Stimulated activated CD4-positive, alpha-beta T cell treated with anti-CD3 and anti-CD28 coated beads, Interleukin-1b, Interleukin-23, amount 100 ng/mL, for 4 hours (primary cell): ENCODE results near the gene CRCP.
"Not testable (repeated sequence)": the region's sequence is repeated elsewhere in the genome, so short reads cannot be mapped to it uniquely, and the experiment has no call there.

ENCODE experiments used
- DNase-seq, 2 donors: peaks; one replicate each; pipeline ENCODE4 v3.0.0-alpha.2; 2020; ENCODE audit warnings: low read depth in 2 of 2

Gene CRCP

DNA sequence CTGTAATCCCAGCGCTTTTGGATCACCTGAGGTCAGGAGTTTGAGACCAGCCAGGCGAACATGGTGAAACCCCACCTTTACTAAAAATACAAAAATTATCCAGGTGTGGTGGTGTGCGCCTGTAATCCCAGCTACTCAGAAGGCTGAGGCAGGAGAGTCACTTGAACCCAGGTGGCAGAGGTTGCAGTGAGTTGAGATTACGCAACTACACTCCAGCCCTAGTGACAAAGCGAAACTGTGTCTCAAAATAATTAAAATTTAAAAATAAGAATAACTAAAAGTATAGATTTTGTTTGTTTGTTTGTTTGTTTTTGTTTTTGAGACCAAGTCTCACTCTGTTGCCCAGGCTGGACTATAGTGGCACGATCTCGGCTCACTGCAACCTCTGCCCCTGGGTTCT is 41.4 kb downstream of the CRCP start:
- DNase-seq, result not testable (repeated sequence)

DNA sequence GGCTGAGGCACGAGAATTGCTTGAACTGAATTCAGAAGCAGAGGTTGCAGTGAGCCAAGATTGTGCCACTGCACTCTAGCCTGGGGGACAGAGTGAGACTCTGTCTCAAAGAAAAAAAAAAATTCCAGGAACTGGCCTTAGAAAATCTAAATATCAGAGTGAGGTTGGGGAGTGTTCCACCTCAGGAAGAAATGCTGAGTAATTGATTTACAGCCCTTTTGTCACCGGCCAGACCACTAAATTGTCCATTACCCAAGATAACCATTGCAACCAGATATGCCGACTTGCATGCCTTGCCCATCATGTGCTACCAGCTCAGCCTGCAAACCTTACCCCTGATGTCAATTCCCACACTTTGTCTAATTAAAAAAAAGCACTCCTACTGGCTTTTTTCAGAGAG is 42.4 kb downstream of the CRCP start:
- no peak for DNase-seq

DNA sequence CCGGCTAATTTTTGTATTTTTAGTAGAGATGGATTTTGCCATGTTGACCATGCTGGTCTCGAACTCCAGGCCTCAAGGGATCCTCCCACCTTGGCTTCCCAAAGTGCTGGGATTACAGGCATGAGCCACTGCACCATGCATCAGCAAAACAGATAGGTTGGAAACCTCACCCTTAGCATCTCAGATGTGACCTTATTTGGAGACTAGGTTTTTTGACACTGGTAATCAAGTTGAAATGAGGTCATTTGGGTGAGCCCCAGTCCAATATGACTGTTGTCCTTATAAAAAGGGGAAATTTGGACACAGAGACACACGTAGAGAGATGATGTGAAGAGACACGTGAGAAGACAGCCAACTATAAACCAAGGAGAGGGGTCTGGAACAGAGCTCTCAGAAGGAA is 48.0 kb downstream of the CRCP start:
- no peak for DNase-seq

DNA sequence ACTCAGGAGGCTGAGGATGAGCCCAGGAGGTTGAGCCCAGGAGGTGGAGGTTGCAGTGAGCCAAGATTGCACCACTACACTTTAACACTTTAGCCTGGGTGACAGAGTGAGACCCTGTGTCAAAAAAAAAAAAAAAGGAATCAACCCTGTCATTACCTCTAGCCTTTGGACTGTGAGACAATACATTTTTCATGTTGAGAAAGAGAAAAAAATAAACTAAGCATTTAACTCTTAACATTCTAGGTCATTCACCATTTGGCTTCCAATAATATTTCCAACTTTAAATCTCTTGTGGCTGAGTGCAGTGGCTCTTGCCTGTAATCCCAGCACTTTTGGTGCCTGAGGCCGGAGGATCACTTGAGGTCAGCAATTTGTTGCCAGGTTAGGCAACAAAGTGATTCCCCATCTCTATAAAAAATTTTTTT is 48.6 kb downstream of the CRCP start:
- no peak for DNase-seq

DNA sequence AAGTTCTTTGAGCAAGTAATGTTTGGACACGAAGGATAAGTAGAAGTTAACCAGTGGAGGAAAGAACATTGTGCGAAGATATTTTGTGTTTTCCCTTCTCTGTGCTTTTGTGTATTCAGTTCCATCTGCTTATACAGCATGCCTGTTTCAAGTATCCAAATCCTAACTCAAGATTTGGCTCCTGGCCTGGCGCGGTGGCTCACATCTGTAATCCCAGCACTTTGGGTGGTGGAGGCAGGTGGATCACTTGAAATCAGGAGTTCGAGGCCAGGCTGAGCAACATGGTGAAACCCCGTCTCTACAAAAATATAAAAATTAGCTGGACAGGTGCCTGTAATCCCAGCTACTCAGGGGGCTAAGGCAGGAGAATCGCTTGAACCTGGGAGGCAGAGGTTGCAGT is 49.7 kb downstream of the CRCP start:
- DNase-seq, result no peak

DNA sequence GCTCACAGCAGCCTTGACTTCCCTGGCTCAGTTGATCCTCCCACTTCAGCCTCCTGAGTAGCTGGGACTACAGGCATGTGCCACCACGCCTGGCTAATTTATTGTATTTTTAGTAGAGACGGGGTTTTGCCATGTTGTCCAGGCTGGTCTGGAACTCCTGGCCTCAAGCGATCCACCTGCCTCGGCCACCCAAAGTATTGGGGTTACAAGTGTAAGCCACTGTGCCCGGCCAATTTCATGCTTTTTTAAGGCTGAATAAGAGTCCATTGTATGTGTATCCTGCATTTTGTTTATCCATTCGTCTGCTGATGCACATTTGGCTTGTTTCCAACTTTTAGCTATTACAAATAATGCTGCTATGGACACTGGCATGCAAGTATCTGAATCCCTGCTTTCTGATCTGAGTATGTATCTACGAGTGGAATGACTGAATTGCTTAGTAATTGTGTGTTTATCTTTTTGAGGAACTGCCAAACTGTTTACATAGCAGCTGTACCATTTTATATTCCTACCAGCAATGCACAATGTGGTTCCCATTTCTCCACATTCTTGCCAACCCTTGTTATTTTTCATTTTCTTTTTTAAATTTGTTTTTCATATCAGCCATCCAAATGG is 53.2 kb downstream of the CRCP start:
- DNase-seq, result no peak

DNA sequence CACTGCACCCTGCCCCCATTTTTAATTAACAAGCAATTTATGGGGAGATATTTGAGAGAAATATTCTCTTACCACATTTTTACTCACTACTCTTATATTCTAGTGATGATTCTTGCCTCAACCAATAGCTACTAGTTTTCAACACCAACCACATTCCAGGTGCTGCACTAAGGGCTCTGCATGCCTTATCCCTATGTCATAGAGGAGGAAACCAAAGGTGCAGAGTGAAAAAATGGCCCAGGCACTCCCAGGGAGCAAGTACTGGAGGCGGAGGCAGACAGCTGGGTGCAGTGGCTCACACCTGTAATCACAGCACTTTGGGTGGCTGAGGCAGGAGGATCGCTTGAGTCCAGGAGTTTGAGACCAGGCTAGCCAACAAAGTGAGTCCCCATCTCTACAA is 55.0 kb downstream of the CRCP start:
- no peak for DNase-seq

DNA sequence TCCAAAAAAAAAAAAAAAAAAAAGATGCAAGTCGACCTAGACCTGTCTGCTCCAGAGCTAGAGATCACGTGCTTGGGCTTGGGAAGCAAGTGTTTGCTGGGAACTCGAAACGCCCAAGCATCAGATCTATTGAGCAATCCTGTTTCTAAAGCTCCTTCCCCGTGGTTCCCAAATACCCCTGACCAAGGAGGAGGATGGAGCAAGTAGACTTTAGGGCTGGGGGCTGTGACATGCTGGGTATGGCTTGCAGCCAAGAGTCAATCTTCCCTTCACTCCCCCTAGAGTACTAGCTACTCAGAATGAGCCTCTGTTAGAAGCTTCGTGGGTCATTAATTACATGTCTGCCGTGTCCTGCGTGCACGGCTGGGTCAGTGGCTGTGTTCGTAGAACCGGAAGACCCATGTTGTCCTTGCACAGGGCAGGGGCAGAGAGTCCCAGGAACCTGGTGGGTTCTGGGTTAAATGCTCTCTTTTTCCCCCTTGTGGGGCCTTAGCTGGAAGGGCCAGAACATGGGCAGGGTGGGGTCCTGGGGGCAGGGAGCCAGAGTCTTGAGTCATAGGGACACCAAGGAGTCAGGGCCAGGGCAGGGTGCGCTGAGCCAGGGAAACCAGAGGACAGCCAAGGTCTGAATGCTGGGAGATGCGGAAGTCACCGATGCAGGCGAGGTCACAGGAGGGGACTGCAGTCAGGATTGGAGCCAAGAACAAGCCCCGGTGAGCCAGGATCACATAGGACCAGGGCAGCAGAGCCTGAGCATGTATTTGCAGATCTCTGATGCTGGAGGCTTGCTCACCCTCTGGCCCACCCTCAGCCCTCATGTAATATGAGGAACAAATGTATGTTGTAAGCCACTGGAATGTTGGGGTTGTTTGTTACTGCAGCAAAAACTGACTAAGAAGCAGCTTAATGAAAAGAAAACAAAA is 55.9 kb downstream of the CRCP start:
- no peak for DNase-seq

DNA sequence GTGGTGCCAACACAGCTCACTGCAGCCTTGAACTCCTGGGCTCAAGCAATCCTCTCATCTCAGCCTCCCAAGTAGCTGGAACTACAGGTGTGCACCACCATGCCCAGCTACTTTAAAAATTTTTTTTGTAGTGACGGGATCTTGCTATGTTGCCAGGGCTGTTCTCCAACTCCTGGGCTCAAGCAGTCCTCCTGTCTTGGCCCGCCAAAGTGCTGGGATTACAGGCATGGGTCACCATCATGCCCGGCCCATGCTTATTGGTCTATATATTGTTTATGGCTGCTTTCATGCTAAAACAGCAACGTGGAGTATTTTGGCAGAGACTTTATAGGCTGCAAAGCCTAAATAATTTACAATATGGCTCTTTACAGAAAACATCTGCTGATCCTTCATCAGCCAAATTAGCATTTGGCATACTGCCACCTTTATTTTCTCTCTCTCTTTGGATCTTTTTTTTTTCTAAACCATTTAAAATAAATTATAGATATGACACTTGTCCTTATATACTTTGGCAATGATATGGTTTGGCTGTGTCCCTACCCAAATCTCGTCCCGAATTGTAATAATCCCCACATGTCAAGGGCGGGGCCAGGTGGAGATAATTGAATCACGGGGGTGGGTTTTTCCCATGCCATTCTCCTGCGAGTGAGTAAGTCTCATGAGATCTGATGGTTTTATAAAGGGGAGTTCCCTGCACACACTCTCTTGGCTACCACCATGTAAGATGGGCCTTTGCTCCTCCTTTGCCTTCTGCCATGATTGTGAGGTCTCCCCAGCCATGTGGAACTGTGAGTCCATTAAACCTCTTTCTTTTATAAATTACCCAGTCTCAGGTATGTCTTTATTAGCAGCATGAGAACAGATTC is 58.1 kb downstream of the CRCP start:
- DNase-seq, result not testable (repeated sequence)

DNA sequence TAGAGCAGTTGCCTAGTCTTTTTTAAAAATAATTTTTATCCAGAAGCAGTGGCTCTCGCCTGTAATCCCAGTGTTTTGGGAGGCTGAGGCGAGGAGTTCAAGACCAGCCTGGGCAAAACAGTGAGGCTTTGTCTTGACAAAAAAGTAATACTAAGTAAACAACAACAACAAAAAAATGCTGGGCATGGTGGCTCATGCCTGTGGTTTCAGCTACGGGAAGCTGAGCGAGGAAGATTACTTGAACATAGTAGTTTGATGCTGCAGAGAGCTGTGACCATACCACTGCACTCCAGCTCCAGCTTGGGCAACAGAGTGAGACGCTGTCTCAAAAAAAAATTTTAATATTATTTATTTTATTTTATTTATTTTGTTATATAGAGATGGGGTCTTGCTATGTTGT is 59.2 kb downstream of the CRCP start:
- DNase-seq, result no peak

DNA sequence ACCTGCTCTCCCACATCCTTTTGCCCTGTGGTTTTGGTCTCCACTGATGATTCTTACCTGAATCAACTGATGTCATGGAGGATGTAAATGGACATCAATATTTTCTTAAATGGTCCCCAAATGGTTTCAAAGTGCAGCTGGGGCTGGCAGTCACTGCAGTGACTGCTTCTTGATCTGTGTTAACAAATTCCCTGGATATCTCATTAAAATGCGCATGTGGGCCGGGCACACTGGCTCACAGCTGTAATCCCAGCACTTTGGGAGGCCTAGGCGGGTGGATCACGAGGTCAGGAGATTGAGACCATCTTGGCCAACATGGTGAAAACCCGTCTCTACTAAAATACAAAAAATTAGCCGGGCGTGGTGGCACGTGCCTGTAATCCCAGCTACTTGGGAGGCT is 60.4 kb downstream of the CRCP start:
- not testable (repeated sequence) for DNase-seq

DNA sequence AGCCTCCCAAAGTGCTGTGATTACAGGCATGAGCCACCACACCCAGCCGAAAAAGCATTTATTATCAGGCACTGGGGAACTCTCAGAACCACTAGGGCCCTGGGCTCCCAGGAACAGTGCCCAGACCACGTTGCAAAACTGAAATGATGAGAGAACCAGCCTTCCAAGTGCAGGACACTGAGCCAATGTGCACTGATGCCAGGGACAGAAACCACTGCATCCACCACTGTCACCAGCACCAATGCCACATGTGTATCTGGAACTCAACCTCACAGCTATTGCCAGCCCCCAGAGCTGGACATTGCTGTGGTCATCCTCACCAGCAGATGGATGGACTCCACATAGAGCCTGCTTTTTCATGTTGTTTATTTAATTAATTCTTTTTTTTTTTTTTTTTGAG is 62.3 kb downstream of the CRCP start:
- no peak for DNase-seq

DNA sequence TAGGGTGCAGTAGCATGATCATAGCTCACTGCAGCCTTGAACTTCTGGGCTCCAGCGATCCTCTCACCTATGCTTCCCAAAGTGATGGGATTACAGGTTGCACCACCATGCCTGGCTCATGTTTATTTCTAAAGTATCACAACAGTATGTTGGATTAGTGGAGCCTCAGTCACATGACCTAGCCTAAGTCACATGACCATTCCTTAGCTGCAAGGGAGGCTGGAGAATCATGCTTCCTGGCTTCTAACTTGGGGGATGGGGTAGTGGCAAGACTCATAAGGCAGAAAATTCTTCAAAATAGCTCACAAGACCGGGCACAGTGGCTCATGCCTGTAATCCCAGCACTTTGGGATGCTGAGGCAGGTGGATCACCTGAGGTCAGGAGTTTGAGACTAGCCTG is 63.6 kb downstream of the CRCP start:
- no peak for DNase-seq

DNA sequence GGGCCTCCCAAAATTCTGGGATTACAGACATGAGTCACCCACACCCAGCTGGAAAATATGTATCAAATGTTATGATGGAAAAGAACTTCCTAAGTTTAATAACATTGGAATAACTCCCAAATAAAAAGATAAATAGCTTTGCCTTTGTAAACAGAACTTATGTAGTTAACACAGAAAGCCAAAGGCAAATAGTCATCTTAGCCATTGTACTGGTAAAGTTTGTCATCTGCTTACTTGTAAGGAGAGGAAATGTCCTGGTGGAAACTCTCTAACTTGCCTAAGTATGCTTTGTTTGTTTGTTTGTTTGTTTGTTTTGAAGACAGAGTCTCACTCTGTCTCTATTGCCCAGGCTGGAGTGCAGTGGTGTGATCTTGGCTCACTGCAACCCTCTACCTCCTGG is 66.7 kb downstream of the CRCP start:
- DNase-seq, result no peak

DNA sequence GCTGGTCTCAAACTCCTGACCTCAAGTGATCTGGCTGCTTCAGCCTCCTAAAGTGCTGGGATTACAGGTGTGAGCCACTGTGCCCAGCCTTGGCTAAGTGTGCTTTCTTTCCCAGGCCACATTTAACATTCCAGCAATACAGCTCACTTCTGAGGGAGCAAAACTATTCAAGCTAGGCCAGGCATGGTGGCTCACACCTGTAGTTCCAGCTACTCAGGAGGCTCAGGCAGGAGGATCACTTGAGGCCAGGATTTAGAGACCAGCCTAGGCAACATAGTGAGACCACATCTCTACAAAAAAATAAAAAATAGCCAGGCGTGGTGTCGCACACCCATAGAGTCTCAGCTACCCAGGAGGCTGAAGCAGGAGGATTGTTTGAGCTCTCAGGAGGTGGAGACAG is 67.2 kb downstream of the CRCP start:
- no peak for DNase-seq

DNA sequence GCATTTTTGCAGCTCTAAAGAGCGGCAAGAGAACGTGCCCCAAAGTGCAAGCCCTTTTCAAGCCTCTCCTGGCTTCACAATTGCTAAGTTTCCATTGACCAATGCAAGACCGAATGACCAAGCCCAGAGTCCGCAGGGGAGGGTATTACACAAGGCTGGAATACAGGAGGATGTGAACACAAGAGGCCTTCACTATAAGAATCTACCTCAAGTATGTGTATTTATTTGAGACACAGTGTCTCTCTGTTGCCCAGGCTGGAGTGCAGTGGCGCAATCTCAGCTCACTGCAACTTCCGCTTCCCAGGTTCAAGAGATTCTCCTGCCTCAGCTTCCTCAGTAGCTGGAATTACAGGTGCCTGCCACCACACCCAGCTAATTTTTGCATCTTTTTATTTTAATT is 68.3 kb downstream of the CRCP start:
- DNase-seq, result no peak

DNA sequence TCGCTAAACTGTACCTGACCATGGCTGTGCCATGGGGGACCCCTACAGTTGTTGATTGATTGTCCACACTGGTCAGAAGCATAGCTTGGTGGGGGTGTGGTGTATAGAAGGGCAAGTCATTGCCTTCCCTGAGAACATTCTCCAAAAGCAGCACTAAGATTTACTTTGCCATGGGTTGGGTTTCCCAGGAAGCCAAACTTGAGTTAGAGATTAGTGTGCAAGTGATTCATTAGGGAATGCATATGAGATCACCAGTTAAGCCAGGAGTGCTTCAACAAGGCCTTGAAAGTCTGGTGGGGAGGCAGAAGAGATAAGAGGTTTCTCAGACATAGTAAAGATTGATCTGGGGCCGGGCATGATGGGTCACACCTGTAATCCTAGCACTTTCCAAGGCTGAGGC is 69.1 kb downstream of the CRCP start:
- no peak for DNase-seq

DNA sequence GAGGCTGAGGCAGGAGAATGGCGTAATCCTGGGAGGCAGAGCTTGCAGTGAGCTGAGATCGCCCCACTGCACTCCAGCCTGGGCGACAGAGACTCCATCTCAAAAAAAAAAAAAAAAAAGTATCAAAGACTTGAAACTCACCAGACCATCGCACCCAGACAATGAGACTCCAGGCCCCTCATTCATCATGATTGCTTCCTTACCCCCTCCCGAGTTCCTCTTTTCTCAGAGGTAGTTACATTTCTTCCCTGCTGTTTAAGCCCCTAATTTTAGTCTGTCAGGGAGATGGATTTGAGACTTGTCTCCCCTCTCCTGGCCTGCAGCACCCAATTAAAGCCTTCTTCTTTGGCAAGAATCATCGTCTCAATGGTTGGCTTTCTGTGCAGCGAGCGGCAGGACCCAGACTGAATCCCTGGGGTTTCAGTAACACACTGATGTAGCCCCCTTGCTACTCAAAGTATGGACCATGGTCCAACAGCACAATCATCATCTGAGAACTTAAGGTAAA is 71.1 kb downstream of the CRCP start:
- no peak for DNase-seq

DNA sequence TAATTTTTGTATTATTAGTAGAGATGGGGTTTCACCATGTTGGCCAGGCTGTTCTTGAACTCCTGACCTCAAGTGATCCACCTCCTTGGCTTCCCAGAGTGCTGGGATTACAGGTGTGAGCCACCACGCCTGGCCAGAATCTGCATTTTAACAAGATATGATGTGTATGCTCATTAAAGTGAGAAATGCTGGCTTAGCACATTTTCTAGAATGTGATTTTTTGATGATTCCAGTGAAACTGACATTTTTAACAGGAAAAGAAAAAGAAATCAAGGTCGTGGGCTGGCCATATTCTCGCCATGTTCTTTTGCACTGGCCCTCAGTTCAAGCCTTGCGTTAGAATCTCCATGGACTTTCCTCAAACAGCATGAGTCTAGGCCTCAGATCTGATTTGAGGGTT is 72.3 kb downstream of the CRCP start:
- DNase-seq, result no peak

DNA sequence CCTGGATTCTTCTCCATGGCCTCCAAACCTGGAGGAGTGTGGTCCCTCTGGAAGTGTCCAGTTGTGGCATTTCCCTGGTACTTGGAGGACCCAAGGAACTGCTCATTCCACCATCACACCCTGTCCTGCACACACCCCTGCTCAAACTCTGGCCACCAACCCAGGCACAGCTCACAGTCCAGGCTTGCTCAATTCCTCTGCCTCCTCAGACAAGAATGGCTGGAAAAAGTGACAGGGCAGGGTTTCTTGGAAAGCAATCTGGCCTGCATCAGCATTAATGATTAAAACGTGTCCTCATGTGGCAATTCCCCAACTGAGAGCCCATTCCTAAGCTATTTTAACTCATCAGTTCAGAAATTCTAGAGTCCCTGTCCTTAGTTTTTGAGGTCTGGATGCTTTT is 73.3 kb downstream of the CRCP start:
- DNase-seq, result no peak

DNA sequence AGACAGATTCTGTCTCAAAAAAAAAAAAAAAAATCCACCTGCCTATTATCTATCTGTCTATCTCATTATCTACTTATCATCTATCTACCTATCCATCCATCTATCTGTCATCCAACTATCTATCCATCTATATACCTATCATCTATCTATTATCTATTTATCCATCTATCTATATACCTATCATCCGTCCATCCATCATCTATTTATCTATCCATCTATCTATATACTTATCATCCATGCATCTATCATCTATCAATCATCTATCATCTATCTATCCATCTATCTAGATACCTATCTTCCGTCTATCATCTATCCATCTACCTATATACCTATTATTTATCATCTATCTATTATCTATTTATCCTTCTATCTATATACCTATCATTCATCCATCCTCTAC is 74.0 kb downstream of the CRCP start:
- no peak for DNase-seq
